LHCN-M2 (cell line): ENCODE measurements around the gene ESPNL. TPM values are rescaled to one million over a fixed set of nuclear protein-coding genes. Genes with fewer than 3 reads are reported as not detected.

Experiments
- DNase-seq: peaks from one replicate; pipeline ENCODE4 v3.0.0-alpha.2; 2012; ENCODE audit warnings: low read depth
- total RNA-seq: library from RNA; depleted of rRNA; stranded (reverse); fragments of >200 nt; gene quantifications from 2 replicates; pipeline ENCODE4 v1.2.3, GENCODE V29; 2014

The ESPNL gene
- total RNA-seq, 1 experiment from 2014 or later, result 14.2 TPM

DNA sequence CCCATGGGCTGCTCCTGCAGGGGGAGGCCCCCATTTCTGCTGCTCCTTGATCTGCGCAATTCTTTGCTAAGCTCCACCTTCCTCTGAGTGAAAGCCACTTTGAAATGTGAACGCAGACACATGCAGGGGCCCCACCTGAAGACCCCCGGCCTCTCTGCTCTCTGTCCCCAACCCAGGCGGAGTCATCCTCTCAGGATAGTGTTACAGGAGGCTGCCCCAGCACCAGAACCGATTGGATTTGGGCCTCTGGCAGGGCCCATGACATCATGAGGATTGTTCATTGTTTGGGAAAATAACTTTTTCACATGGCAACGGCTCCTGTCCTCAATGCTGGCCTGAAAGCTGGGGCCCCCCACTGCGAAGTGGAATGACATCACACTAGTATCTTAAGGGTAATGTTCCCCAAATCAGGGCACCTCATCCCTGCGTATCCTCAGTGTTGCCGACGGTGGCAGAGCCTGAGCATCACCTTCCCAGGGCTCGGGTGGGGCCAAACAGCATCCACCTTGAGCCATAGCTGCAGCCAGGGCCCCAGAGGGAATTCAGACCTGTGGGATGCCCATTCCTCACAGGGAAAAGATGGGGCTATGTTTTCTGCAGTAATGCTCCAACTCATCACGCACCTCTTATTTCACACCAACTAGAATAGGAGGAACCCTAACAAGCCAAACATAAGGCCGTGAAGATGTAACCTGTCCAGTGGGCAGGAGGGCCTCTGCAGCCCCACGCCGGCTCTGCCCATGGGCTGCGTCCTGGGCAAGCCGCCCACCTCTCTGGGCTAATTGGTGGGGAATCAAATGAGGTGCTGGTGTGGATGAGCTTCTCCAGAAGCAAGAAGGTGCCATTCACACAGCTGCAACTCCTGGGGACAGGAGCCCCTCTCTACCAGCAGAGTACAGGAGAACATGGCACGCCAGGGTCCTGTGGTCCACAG is 55.9 kb downstream of the ESPNL start:
- DNase-seq, result peak; percentile 34

DNA sequence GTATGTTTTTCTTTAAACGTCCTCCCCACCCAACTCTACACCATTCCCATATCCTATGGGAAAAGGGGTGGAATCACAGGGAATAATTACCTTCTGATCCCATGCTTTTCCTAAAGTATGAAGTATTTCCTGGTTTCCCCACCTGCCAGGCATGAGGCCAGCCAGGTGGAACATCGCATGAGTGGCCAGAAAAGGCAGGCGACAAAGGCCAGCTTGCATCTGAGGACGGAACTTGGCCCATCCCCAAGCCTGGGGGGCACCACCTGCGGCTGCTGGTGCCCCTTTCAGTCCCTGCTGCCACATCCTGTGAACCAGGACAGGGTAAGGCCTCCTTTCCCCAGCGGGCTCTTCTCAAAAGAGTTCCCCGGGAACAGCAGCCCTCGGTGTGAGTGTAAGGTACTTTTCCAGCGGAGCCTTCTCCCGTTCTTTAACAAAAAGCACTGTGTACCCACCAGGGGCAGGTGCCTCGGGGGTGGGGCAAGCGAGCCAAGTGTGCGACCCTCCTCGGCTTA is 57.4 kb downstream of the ESPNL start:
- no peak for DNase-seq

DNA sequence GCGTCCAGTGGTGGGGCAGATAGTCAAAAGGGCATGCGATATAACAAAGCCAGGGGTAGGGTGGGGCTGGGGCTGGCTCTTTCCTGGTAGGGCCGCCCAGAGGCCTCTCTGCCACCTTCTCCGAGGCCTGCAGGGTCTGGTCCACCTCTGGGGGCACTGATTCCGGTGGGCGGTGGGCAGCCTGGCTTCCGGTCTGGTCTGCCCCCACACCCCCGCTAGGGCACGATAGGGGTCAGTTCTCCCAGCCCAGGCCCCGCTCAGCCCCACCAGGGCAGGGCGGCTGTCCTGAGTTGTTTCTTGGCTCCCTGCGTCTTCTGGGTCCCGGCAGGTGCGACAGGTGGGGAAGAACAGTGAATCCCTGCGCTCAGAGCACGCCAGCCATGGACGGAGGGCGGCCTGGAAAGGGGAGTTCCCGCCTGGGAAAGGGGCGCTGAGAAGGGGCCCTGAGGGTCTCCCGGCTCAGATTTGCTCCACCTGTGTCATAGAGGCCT is 57.9 kb downstream of the ESPNL start:
- no peak for DNase-seq

DNA sequence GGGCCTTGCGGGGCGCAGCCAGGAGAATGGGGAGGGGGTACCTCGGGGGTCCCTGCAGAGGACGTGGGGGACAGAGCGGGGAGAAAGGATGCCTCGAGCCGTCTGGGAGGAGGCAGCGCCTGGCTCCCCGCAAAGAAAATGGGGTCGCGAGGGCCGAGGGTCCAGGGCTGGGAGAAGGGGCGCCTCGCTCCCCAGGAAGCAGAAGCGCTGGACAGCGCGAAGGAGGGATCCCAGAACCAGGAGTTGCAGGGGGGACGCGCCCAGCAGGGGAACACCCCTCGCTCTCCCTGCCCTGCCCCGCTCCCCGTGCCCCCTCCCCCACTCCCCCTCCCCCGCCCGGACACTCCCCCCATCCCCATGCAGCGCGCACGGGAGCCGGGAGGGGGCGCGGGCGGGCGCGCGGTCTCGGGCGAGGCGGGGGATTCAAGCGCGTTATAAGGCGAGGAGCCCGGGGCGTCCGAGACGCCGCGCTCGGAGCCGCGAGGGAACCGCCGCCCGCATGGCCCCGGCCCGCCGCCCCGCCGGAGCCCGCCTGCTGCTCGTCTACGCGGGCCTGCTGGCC is 58.5 kb downstream of the ESPNL start, which contains the start of gene ERFE:
TSS of gene ERFE (plus strand) at position 462 of the 562 bp plus-strand sequence. CDS start at position 500, 38 bp downstream.
- peak; percentile 49 for DNase-seq

DNA sequence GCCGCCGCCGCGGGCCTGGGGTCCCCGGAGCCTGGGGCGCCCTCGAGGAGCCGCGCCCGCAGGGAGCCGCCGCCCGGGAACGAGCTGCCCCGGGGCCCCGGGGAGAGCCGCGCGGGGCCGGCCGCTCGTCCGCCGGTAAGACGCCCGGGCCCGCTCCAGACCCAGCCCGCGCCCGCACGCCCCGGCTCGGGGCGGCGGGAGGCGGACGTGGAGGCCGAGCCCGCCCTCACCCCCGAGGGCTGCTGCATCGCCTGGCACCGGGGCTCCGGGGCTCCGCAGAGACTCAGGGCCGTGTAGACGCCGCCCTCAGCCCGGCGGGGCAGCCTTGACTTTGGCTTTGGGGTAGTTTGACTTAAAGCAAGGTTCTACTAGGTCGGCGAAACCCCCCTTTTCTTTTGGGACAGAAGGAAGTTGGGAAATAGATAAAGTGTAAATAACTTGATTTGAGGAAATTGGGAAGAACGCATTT is 59.0 kb downstream of the ESPNL start:
- DNase-seq, result no peak

DNA sequence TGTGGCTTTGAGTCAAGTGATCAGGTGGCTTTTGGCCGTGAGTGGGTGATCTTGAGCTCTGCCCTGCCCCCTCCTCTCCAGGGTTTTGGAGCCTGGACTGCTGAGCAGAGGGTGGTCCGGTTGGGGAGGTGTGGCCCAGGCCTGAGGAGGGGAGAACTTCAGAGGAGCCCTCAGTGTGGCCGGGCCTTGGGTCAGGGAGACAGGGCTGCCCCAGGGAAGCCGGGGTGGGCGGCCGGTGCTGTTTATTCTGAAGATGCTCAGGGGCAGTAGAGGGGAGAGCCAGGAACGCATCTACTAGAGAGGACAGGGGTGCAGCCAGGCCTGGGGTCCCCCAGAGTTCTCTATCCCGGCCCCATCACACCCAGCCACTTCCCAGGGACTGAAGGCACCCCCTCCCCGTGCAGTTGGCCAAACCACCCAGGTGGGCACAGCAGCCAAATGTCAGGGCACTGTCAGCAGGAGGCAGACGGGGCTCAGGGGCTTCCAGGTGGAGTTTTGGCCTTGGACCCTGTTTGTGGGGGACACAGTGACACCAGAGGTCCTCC is 59.6 kb downstream of the ESPNL start:
- DNase-seq, result no peak

DNA sequence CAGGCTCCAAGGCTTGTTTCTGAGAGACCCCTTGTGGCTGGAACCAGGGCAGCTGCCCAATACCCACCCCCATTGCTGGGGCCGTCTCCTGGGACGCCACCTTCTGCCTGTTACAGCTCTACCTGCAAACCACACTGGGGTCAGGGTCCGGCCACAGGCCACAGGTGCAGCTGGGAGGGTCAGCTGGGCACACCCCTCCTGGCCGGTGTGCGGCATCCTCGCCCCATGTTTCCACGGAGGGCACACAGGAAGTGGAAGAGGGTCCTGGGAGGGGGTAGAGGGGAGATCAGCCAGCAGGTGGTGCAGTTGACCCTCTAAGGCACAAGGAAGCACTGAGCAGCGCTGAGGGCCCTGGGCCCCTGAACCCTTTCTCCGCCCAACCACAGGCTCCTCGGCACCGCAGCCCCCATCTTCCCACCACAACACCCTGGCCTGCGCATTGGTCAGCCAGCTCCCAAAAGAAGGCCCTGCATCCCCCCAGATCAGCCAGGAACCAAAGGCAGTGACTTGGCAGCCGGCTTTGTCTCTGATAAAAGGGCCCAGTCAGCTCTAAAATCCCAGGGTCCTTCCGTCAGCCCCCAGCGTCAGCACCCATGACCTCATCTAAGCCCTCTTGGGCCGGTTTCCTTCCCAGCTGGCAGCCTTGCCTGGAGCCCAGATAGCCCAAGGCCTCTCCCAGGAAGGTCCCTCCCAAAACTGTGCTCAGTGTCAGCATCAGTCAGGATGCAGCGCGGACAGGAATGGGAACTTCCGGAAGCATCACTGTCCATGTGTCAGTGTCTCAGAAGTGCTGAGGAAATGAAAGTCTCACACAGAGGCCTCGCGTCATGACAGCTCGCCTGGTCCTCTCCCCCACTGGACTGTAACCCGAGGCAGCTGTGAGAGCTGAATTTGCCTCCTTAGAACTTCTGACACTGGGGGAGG is 60.3 kb downstream of the ESPNL start:
- DNase-seq, result no peak

DNA sequence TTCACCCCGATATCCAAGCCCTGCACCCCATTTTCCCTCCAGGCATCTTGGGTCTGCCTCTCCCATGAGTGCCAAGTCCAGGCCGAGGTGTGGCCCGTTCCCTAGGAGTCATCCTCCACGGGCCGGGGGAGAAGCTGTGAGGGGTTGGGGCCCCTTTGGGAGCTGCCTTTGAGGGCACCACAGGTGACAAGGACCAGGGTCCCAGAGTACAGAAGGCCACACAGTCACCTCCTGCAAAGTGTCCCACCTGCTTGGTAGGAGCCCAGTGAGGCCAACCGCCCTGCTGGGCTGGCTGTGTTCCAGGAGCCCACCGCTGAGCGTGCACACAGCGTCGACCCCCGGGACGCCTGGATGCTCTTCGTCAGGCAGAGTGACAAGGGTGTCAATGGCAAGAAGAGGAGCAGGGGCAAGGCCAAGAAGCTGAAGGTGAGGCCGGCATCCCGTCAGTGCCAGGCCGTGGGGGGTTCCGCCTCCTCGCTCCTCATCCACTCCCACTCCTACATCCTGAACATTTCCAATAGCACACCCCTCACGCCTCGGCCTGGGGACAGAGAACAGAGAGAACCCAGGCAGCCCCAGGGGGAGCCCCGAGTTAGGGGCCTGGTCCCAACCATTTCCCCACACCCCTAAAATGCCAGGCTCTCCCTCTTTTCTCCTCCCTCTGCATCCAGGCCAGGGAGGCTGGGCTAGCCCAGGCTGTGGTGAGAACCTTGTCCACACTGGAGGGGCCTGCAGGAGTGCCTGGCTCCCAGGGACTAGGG is 61.3 kb downstream of the ESPNL start:
- DNase-seq, result no peak

DNA sequence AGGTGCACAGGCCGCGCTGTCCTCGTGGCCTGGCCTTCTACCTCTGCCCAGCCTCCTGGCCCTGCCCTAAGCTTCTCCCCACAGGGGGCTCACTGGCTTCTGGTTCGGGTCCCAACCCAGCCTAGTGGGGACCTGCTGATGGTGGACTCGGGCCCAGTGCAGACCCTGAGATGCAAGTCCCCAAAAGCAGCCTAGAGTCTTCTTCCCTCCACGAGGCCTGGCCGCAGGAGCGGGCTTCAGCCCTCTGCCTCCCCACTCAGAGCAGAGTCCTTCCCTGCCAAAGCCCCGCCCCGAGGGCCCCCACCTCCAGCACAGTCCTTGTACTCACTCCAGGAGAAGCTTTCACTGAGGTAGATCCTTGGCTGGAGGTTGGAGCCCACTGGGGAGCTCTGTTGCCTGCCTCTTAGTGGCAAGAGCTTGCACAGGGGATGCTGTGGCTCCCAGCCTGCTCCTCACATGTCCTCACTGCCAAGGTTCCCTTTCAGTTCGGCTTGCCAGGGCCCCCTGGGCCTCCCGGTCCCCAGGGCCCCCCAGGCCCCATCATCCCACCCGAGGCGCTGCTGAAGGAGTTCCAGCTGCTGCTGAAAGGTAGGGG is 62.2 kb downstream of the ESPNL start:
- no peak for DNase-seq

DNA sequence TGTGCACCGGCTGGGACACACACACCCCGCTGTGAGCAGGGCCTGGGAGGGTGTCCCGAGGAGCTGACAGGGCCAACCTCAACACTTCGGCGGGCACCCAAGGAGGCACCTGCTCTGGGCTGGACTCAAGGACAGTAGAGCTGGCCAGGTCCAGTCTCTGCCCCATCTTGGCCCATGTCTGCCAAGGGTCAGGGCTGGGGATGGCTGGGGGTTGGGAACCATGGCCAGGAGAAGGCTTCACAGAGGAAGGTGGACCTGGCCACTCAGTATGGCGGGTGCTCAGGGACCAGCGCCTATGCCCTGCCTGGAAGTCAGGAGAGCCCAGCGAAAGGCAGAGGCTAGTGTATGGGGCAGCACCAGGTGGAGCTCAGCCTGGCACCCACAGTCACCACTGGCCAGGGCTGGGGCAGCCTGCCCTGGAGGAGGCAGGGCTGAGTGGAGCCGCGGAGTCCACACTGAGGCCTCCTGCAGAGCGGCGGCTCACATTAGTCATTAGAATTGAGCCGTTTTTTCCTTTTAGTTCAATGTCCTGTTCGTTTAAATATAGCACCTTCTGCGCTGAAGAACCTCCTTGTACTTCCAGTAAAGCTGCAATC is 62.8 kb downstream of the ESPNL start:
- DNase-seq, result no peak

DNA sequence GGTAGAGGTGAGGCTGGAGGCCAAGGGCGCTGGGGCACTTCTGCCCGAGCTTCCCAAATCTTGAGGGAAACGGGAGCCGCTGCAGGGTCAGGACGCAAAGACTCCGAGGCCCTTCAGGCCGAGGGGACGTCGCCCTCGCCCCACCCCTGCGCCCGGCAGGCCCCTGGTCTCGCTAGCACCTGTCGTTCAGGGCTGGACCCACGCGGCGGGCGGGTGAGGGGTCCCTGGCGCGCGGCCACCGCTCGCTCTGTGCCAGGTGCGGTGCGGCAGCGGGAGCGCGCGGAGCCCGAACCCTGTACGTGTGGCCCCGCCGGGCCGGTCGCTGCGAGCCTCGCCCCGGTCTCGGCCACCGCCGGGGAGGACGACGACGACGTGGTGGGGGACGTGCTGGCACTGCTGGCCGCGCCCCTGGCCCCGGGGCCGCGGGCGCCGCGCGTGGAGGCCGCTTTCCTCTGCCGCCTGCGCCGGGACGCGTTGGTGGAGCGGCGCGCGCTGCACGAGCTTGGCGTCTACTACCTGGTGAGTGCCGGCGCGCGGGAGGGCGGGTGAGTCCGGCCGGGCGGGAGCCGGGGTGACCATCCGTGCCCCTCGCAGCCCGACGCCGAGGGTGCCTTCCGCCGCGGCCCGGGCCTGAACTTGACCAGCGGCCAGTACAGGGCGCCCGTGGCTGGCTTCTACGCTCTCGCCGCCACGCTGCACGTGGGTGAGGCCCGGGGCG is 63.5 kb downstream of the ESPNL start:
- no peak for DNase-seq

DNA sequence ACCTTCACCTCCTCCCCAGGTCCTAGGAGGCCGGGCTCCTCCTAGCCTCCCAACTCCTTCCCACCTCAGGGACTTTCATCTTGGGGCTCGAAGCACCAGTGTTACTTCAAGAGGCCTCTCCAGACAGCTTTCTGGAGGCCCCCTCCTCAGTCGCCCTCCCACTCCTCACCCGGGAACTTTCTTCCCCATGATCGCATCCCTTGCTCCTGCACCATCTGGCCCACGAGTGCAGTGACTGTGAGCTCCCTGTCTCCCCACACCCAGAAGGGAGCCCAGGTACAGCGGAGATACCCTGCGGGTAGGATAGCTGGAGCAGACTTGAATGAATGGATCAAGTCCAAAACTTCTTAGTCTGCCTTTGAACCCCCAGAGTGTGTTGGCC is 64.8 kb downstream of the ESPNL start:
- DNase-seq, result no peak

DNA sequence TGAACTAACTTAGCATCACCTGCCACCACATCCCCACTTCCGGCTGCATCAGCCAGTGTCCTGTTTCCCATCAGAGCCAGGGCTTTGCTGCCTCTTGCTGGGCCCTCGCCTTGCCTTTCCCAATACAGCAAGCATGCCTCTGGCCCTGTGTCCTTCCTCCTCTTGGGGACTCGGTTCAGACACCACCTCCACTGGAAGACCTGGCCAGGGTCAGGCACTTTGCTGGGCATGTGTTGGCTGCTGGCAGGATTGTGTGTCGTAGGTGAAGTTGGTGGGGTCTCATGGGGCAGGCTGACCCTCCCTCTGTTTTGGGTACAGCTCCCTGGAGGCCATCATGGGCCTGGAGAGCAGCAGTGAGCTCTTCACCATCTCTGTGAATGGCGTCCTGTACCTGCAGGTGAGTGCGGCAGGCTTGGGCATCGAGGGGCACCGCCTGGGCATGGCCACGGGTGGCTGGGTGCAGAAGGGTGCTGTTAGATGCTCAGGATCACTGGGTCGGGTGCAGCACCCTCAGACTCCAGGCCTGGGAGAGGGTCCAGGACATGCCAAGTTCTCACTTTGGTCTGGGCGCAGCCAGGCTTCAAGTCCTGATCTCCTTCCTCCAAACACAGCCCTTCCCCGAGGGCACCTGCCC is 65.3 kb downstream of the ESPNL start:
- no peak for DNase-seq

DNA sequence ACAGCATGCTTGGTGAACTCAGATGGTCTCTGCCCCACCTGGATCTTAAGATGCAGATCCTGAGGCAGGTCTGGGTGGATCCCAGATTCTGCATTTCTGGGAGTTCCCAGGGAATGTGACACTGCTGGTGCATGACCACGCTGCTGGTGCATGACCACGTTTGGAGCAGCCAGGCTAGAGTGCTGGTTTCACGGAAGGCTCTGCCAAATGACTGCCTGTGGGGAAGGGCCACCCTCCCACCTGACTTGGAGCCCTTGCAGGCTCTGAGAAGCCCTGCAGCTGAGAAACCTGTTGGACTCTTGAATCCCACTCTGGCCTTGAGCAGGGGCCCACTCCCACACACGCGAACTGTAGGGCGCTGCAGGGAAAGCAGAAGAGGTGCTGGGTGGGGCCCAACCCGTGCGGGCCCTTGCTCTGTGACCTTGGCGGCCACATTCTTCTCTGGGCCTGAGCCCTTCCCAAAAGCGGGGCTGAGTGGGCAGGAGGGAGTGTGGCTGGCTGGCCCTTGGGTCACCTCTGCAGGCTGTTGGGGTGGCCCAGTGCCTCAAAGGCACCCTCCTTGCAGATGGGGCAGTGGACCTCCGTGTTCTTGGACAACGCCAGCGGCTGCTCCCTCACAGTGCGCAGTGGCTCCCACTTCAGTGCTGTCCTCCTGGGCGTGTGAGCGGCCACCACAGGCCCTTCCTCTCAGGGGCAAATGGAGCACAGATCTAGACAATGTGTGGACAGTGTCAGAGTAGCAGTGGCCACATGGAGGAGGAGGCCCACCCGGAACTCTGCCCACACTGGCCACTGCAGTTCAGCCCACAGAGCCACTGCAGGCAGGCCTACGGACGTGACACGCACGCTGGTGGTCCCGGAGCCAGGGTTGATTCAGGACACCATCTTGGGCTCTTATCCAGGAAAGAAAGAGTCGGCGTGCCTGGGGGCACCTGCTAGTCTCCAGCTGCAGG is 66.5 kb downstream of the ESPNL start:
- DNase-seq, result no peak

DNA sequence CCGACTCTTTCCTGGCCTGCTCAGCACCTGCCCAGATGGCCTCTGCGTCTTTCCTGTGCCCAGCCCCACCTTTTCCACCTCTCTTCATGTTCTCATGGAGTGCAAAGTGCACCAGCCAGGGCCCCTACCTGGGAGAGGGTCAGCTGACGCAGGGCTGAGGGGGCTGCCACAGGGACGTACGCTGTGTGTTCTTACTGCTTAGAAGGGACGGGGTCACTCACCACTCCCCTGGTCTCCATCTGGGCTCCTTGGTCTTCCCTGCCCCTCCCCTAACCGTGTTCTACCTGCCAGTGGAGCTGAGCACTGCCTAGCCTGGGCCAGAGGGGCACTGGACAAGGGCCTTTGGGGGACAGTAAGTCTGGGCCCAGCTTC is 67.2 kb downstream of the ESPNL start:
- DNase-seq, result no peak

DNA sequence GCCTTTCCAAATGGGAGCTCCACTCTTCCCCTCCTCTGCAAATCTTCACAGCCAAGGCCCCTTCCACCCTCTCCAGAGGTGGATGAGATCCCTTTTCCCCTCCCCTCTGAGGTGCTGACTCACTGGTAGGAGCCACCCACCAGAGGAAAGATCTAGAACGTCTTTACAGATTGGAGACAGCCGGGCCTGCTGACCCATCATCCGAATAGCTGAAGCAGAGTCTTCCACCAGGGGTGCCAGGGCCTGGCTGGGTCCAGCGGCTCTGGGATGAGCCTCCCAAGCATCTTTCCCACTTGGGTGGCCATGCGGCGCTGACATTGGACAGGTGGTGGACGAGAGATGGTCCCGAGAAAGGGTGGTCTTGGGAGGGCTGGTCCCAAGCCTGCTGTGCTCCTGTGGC is 67.6 kb downstream of the ESPNL start:
- no peak for DNase-seq
